Measurements from ENCODE around the gene M1AP.

M1AP gene

DNA sequence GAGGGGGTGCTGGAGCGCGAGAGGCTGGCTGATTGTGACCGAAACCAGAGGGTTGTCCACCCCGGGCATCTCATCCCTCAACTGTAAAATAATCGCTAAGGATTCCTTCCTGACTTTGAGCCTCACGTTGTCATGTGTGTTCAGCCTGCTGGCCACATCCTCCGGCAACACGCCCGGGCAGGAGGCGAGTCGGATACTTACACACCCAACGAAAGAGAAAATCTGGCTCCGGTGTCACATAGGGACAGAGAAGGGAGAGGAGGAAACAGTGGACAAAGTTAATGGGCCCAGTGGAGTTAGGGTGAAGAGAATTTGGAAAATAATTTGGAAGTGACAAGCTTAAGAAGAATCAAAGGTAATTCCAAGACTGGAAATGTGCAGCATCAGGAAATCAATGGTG, 131.5 kb downstream of the M1AP start:
- no peak for DNase-seq

DNA sequence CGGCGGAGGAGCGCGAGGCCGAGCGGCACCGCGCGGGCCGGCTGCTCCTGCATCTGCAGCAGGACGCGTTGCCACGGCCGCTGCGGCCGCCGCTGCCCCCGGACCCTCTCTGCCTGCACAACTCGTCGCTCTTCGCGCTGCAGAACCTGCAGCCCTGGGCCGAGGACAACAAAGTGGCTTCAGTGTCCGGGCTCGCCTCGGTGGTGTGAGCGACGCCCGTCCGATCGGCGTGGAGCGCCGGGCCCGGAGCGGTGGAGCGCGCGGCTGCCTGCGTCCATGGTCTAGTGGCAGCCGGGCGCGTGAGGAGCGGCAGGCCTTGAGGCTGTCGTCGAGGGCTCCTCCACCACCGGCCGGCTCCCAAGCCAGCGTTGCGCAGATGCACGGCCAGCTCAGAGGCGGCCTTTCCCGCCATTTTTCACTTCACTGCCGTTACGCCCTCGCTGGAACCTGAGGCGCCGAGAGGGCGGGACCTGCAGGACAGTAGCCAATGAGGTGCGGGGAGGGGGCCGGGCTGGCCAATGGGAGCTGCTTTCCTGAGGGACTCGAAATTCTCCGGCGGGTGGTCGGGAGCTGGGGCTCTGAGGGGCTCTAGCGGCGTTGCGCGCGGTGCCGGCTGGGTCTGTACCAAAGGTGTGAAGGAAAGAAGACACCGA, 132.0 kb downstream of the M1AP start:
- peak; percentile 81 for DNase-seq

- DNase-seq = no peak
These were observed 132.7 kb downstream of the M1AP start for GRCh38 chr2:74515271-74515980.

DNA sequence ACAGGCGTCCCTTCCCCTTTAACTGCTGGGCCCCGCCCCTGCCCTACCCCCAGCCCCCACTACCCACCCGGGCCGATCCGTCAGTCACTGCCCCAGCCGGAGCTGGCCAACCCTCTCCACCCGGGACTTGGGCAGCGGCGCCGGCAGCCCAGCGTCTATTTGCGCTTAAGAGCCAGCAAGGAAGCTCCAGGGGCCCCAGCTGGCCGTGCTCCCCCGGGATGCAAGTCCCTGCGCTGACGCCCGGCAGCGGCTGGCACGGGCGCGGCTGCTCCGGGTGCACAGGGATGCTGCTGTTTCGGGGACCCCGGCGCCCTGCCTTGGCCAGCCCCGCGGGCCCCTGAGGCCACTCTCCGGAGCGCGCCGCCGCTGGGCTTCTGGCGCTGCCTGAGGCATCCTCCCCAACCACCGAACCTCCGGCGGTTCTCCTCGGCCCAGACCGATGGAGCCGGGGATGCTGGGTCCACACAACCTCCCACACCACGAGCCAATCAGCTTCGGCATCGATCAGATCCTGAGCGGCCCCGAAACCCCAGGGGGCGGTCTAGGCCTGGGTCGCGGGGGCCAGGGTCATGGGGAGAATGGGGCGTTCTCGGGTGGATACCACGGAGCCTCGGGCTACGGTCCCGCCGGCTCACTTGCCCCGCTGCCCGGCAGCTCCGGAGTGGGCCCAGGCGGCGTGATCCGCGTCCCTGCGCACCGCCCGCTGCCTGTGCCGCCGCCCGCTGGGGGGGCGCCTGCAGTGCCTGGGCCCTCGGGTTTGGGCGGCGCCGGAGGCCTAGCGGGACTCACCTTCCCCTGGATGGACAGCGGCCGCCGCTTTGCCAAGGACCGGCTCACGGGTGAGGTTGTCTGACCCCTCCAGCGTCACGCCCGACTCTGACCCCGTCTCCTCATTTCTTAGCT, 133.5 kb downstream of the M1AP start, which contains the start of gene TLX2:
Gene TLX2 (plus strand): TSS at position 83 of the 903 bp plus-strand sequence. CDS start 357 bp downstream, at position 440.
- no peak for DNase-seq

- DNase-seq = peak; percentile 43
These were observed 134.3 kb downstream of the M1AP start for GRCh38 chr2:74513605-74514367.

GRCh38 chr2:74512744-74513604, 135.2 kb downstream of the M1AP start:
- DNase-seq = no peak

DNA sequence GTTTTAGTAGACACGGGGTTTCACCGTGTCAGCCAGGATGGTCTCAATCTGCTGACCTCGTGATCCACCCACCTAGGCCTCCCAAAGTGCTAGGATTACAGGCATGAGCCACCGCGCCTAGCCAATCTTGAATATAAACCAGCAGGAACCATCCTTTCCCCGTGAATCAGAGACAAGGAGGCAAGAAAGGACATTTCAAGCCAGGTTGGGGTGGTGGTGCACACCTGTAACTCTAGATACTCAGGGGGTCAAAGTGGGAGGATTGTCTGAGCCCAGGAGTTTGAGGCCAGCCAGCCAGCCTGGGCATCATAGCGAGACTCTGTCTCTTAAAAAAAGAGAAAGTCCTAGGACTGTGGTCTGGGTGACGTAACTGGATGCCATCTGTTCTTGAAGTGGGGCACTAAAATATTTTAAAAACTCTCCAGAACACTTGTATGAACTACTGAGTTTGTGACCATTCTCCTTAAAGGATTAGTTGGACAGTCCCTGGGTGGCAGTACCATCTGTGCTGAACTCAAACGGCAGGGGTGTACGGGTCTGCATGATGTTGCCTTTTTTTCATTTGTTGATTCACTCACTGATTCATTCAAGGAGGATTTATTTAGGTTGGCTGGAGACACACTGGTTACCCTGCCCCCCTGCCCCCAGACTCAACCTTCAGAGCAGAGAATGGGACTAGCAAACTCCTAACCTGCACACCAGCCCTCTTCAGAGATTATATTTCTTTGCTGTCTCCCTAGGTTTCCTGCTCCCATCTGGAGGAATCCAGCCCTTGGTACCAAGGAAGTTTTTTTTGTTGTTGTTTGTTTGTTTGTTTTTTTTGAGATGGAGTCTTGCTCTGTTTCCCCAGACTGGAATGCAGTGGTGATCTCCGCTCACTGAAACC, 136.8 kb downstream of the M1AP start:
- DNase-seq = no peak

DNA sequence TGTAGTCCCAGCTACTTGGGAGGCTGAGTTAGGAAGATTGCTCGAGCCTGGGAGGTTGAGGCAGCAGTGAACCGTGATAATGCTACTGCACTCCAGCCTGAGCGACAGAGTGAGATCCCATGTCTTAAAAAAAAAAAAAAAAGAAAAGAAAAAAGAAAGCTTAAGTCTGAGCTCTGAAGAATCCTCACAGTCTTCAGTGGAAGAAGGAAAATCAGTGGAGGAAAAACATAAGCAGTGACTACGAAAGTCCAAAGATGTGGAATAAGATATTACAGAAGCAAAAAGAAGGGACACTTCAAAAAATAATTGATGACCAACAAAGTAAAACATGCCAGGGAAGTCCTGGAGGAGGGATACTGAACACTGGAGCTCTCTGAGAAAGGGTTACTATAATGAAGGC, 137.9 kb downstream of the M1AP start:
- DNase-seq = no peak

DNA sequence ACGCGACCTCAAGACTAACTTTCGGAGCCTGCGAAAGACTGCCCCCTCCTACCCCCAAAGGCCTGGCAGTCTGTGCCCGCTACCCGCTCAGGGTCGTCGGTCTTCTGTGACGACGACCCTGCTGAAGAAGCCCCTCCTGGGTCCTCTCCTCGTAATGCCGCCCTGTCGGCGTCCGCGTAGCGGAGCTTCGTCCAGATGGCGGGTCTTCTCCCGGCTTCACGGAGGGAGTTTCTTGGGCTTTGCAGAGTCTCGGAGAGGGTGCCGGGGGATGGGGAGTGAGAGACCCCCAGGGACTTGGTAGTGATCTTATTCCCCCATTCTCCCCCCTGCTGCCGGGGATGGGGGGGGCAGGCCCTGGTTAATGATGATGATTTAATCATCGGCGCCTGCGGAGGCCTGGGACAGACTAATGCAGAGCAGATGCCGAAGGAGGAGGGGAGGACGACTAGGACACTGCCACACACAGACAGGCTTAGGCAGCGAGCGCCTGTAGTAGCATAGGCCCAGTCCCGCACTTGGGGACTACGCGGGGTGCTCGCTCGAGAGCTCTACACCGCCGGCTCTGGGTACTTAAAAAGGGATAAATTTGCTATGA, 140.1 kb downstream of the M1AP start:
- no peak for DNase-seq
